ENCODE data around the gene IPO7.

The IPO7 gene

DNA sequence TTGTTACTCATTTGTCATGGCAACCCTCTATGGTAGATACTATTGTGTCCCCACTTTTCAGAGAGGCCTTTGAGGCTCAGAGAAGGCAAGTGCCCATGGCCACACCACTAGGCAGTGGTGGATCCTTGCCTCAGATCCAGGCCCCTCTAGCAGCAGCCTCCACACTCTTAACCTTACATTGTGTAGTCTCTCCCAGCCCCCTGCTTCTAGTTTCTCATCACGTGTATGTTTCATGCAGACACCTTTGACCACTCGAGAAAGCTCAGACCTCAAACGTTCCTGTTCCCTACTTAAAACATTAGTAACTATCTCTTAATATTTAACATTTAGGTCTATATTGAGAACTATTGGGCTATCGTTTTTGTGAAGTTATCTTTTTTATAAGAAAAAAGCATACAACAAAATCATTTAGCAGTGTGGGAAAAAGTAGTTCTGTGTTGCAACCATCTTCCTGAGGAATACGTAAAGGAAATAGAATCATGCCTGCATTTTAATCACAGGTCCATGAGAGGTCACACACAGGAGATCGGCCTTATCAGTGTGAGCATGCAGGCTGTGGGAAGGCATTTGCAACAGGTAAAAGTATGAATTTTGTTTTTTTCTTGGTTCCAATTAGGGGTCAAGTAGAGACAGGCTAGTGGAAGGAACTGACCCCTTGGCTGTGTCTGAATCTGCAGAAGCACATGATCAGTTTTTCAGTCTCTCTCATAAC is 111.5 kb downstream of the IPO7 start:
- DNase-seq = no peak
